SK-N-SH treated with all-trans-retinoic acid at 6 μM for 48 hours (cell line): ENCODE results near the gene SPRY1.

Source experiments
- ARNTL ChIP-seq: fragments of 450-650 bp; formaldehyde crosslinking; IDR thresholded peaks from 2 replicates; pipeline ENCODE4 v1.5.0; 2020; ENCODE audit warnings: low read depth, mild to moderate bottlenecking, moderate library complexity, borderline replicate concordance
- BACH2 ChIP-seq: fragments of 250-450 bp; sonication (Bioruptor Pico); IDR thresholded peaks from 2 replicates; pipeline ENCODE4 v1.9.0; 2021; ENCODE audit warnings: mild to moderate bottlenecking, borderline replicate concordance
- CREB5 ChIP-seq: fragments of 250-450 bp; sonication (Bioruptor Pico); IDR thresholded peaks from 2 replicates; pipeline ENCODE4 v1.5.1; 2020; ENCODE audit warnings: low read depth, mild to moderate bottlenecking, moderate library complexity
- CSDC2 ChIP-seq: fragments of 250-450 bp; sonication (Bioruptor Pico); IDR thresholded peaks from 2 replicates; pipeline ENCODE4 v1.5.0; 2020; ENCODE audit warnings: mild to moderate bottlenecking, moderate library complexity
- ESRRG ChIP-seq: fragments of 250-450 bp; sonication (Bioruptor Pico); IDR thresholded peaks from 2 replicates; pipeline ENCODE4 v1.6.1; 2021; ENCODE audit warnings: mild to moderate bottlenecking
- ISL1 ChIP-seq: fragments of 250-450 bp; sonication (Bioruptor Pico); IDR thresholded peaks from 2 replicates; pipeline ENCODE4 v2.1.2; 2022; ENCODE audit warnings: mild to moderate bottlenecking, moderate library complexity
- OSR1 ChIP-seq: fragments of 250-450 bp; sonication (Bioruptor Pico); IDR thresholded peaks from 2 replicates; pipeline ENCODE4 v1.8.0; 2022; ENCODE audit warnings: moderate library complexity, mild to moderate bottlenecking, inconsistent platforms
- PPARA ChIP-seq: fragments of 250-450 bp; sonication (Bioruptor Pico); IDR thresholded peaks from 2 replicates; pipeline ENCODE4 v1.5.0; 2020; ENCODE audit warnings: mild to moderate bottlenecking, borderline replicate concordance
- RARB ChIP-seq: fragments of 250-450 bp; sonication (Bioruptor Pico); IDR thresholded peaks from 2 replicates; pipeline ENCODE4 v1.8.0; 2021; ENCODE audit warnings: mild to moderate bottlenecking, moderate library complexity
- SNAI2 ChIP-seq: fragments of 250-450 bp; sonication (Bioruptor Pico); IDR thresholded peaks from 2 replicates; pipeline ENCODE4 v1.5.0; 2020; ENCODE audit warnings: mild to moderate bottlenecking, moderate library complexity
- TSHZ2 ChIP-seq: fragments of 250-450 bp; sonication (Bioruptor Pico); IDR thresholded peaks from 2 replicates; pipeline ENCODE4 v1.5.0; 2020; ENCODE audit warnings: mild to moderate bottlenecking, moderate library complexity
- ZFP30 ChIP-seq: fragments of 450-650 bp; formaldehyde crosslinking; IDR thresholded peaks from 2 replicates; pipeline ENCODE4 v1.5.0; 2022; ENCODE audit warnings: mild to moderate bottlenecking, moderate library complexity
- ZNF8 ChIP-seq: fragments of 450-650 bp; formaldehyde crosslinking; IDR thresholded peaks from 2 replicates; pipeline ENCODE4 v1.5.0; 2020; ENCODE audit warnings: mild to moderate bottlenecking, moderate library complexity
- TF ChIP-seq, protein P1 (sequence below): fragments of 250-450 bp; sonication (Bioruptor Pico); IDR thresholded peaks from 2 replicates; pipeline ENCODE4 v1.8.0; 2020; ENCODE audit warnings: mild to moderate bottlenecking, moderate library complexity, borderline replicate concordance

GRCh38 chr4:123378794-123379193 lies 17.8 kb upstream of the SPRY1 start:
- no peak for TF ChIP-seq ESRRG (CRISPR knock-in tag)
- TF ChIP-seq CREB5, result no peak
- TF ChIP-seq, protein P1, sequence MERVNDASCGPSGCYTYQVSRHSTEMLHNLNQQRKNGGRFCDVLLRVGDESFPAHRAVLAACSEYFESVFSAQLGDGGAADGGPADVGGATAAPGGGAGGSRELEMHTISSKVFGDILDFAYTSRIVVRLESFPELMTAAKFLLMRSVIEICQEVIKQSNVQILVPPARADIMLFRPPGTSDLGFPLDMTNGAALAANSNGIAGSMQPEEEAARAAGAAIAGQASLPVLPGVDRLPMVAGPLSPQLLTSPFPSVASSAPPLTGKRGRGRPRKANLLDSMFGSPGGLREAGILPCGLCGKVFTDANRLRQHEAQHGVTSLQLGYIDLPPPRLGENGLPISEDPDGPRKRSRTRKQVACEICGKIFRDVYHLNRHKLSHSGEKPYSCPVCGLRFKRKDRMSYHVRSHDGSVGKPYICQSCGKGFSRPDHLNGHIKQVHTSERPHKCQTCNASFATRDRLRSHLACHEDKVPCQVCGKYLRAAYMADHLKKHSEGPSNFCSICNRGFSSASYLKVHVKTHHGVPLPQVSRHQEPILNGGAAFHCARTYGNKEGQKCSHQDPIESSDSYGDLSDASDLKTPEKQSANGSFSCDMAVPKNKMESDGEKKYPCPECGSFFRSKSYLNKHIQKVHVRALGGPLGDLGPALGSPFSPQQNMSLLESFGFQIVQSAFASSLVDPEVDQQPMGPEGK (CRISPR knock-in tag), result no peak
- TF ChIP-seq RARB, result no peak
- TF ChIP-seq SNAI2, result no peak
- no peak for TF ChIP-seq ARNTL (CRISPR knock-in tag)
- TF ChIP-seq ISL1, result no peak
- TF ChIP-seq ZNF8 (CRISPR knock-in tag), result no peak
- no peak for TF ChIP-seq ZFP30
- TF ChIP-seq PPARA (CRISPR knock-in tag), result no peak
- TF ChIP-seq TSHZ2 (CRISPR knock-in tag), result no peak
- no peak for TF ChIP-seq CSDC2 (CRISPR knock-in tag)
- no peak for TF ChIP-seq BACH2
- no peak for TF ChIP-seq OSR1 (CRISPR knock-in tag)
